ENCODE data around the gene PACC1.

Gene PACC1

GRCh38 chr1:212414328-212415106 is at the start of gene PACC1:
PACC1 (minus strand) TSS chr1:212414886; CDS start chr1:212414757, 129 bp downstream.
- no peak for DNase-seq

GRCh38 chr1:212463565-212464285 is 49.0 kb upstream of the PACC1 start:
- no peak for DNase-seq

GRCh38 chr1:212461916-212462660 is 47.4 kb upstream of the PACC1 start:
- DNase-seq = no peak

- no peak for DNase-seq
Observed at GRCh38 chr1:212460376-212460775, 45.7 kb upstream of the PACC1 start.

GRCh38 chr1:212459656-212460055 is 45.0 kb upstream of the PACC1 start:
- DNase-seq = no peak

- DNase-seq = no peak
Observed at GRCh38 chr1:212458817-212459216, 44.1 kb upstream of the PACC1 start.

- DNase-seq = peak; percentile 38
Observed at GRCh38 chr1:212457740-212458338, 43.2 kb upstream of the PACC1 start.

- DNase-seq = peak; percentile 49
Observed at GRCh38 chr1:212455803-212456528, 41.3 kb upstream of the PACC1 start.

- DNase-seq = no peak
Observed at GRCh38 chr1:212455401-212455800, 40.7 kb upstream of the PACC1 start.

- DNase-seq = no peak
Observed at GRCh38 chr1:212454741-212455140, 40.1 kb upstream of the PACC1 start.

GRCh38 chr1:212453156-212453857 is 38.6 kb upstream of the PACC1 start:
- no peak for DNase-seq

- DNase-seq = no peak
Observed at GRCh38 chr1:212452323-212453155, 37.9 kb upstream of the PACC1 start.

GRCh38 chr1:212451416-212452322 is 37.0 kb upstream of the PACC1 start:
- no peak for DNase-seq

- peak; percentile 38 for DNase-seq
Observed at GRCh38 chr1:212450331-212450881, 35.7 kb upstream of the PACC1 start.

GRCh38 chr1:212447478-212447877 is 32.8 kb upstream of the PACC1 start:
- no peak for DNase-seq

GRCh38 chr1:212446333-212446732 is 31.6 kb upstream of the PACC1 start:
- DNase-seq = no peak

- DNase-seq = no peak
Observed at GRCh38 chr1:212442408-212442807, 27.7 kb upstream of the PACC1 start.

GRCh38 chr1:212440419-212440818 is 25.7 kb upstream of the PACC1 start:
- DNase-seq = no peak

GRCh38 chr1:212438831-212439237 is 24.1 kb upstream of the PACC1 start:
- DNase-seq = no peak

Measured in NCI-H524 treated with DMSO at 0.1 percent for 48 hours (cell line).